ENCODE data around the gene PTPRD.

Gene PTPRD

GRCh38 chr9:8633784-8634183, 1979.0 kb downstream of the PTPRD start:
- no peak for DNase-seq (ENCODE audit: low spot score)

GRCh38 chr9:8632493-8632892, 1980.3 kb downstream of the PTPRD start:
- no peak for DNase-seq (ENCODE audit: low spot score)

- no peak for DNase-seq (ENCODE audit: low spot score)
Observed at GRCh38 chr9:8628791-8629190, 1984.0 kb downstream of the PTPRD start.

DNA sequence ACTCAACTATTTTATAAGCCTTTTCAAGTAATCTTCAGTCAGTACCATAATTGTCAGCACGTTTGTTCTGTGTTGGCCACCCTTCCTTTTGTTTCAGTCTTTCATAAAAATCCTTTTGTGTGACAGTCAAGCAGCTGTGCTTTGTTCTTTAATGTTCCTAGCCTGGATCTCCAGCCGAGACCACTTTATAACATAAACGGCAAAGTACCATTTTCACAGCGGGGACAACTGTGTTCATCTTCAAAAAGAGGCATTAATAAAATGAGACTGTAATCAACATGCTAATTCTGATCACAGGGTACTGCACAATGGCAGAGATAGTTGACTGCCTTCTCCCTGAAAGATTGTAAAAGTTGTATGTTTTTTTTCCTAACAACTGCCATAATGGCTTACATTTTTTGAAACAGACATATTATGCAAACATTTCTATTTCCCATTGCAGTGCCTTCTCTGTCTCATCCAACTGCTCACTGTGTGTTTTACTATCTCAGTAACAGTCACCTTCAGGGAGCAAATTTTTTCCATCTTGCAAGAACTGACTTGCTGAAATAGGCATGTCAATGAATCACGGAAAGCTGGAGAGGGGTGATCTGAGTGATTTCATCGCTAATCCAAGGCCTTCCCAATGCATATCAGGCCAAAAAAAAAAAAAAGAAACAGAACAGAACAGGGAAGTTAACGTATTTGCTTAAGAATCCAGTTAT, 1984.7 kb downstream of the PTPRD start:
- no peak for DNase-seq (ENCODE audit: low spot score)

DNA sequence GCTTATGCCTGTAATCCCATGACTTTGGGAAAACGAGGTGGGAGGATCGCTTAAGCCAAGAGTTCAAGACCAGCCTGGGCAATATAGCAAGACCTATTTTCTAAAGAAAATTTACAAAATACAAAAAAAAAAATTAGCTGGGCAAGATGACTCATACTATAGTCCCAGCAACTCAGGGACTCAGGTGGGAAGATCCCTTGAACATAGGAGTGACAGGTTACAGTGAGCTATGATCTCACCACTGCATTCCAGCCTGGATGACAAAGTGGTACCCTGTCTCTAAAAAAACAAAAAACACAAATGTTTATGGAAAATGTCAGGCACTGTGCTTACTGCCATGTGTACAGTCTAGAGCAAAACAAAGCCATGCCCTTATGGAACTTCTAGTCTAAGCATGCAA, 1989.9 kb downstream of the PTPRD start:
- no peak for DNase-seq (ENCODE audit: low spot score)

DNA sequence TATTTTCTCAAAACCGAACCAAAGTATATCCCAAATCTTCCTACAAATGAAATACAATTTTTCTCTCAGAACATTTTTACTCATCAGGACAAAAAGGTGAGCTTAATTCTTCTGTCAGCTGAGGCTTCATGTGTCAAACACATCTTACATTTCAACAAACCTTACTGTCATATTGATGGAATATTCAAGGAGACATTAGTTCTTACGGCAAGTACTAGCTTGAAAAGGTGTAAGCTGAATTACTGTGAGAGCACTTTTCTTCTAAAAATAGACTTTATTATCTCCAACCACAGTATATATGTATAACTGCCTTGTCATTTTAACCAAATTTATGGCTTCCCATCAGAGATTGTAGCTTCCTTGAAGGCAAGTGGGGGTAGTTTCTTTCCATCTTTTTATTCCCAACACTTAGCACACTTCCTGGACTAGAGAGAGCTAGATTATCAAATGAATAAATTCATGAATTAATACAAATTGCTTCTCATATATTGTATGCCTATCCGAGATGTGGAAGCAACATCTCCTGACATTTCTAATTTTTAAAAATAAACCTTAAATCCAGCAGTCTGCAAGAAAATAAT, 1990.5 kb downstream of the PTPRD start:
- no peak for DNase-seq (ENCODE audit: low spot score)

- DNase-seq (ENCODE audit: low spot score) = no peak
Observed at GRCh38 chr9:8621416-8621815, 1991.4 kb downstream of the PTPRD start.

DNA sequence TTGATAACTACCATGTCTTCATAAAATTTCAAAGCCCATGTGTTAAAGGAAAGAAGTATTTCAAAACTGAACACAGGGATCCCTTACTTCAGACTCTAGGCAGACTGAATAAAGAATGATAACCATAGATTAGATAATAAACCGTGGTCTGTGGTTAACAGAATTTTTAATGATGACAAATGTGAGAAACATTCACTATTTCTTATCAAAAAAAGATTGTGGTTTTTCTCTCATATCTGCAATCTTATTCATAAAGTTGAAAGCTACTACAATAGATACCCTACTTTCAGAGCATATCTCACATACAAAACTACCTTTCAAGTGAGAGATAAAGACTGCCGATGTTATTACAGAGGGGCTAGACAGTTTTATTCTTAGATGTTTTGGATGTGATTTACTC, 1996.4 kb downstream of the PTPRD start:
- no peak for DNase-seq (ENCODE audit: low spot score)

DNA sequence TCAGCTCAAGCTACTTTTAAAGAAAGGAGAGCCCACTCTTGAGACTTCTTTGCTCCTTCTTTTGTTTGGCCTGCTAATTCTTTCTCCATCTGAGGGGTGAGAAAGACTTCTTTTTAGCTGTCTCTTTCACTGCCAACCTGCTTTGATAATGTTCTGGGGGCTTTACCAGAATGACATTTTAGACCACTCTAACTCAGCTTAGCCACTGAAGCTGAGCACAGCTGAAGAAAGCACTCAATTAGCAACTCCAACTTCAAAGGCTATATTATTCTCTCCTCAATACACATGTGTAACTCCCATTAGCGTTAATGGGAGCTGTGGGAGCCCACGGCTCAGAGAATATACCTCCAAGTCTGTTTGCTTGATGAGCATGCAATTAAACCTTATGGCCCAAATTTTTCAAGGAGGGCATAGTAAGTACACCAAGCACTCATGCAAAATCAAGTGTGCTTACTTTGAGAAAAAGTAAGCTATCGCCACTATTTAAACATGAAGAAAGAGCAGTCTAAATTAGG, 1997.8 kb downstream of the PTPRD start:
- DNase-seq (ENCODE audit: low spot score) = no peak

DNA sequence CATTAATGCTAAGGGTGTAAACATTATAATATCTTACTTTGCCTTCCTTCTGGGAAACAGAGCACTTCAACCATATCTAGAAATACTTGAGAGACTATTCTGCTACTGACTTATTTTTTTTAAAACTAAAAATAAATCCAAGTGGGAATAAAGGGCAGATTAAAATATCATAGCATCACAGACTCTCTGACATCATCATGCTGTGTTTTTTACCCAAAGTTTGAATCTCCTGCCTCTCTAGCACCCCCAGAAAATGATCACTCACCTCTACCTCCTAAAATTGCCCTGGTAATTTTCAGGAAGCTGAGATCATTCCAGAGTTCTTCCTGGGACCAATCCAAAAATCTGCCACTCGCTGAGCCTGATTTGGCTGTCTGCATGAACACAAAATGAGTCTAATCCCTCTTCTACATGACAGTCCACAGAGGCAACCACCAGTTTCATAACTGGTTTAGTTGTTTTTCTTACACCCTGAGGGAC, 1999.4 kb downstream of the PTPRD start:
- DNase-seq (ENCODE audit: low spot score) = no peak

GRCh38 chr9:8611153-8611552, 2001.6 kb downstream of the PTPRD start:
- no peak for DNase-seq (ENCODE audit: low spot score)

- no peak for DNase-seq (ENCODE audit: low spot score)
Observed at GRCh38 chr9:8610256-8610655, 2002.5 kb downstream of the PTPRD start.

DNA sequence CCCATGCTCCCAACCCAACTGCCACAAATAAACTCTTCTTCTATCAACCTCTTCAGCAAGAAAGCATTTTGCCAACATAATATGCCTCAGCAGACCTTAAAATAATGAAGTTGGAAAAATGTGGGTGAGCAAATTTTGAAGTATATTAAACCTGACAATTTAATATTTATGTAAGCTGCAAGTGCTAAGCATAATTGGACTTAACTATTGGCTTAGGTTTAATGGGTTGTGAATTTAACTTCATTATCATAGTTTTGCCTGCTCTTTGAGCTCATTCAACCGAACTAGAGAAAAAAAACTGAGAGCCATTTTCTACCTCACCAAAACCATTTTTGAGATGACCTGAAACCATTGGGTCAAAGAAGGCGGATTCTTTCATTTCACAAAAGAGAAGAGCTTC, 2007.7 kb downstream of the PTPRD start:
- DNase-seq (ENCODE audit: low spot score) = no peak

DNA sequence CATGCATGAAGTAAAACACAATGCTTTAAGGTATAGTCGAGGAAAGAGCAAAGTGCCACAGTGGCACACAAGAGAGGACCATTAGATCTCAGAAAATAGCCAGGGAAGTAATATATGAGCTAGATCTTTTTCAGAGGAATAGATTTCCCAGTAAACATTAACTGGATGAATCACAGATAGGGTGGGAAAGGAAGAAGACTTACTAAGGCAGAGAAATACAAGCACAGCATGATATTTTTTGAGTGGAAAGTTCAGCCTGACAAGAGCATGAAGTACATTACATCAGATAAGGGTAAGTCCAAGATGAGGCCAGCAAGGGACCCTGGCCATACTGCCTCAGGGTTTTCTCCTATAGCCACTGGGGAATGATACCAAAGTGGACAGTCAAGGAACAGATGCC, 2008.6 kb downstream of the PTPRD start:
- DNase-seq (ENCODE audit: low spot score) = no peak

DNA sequence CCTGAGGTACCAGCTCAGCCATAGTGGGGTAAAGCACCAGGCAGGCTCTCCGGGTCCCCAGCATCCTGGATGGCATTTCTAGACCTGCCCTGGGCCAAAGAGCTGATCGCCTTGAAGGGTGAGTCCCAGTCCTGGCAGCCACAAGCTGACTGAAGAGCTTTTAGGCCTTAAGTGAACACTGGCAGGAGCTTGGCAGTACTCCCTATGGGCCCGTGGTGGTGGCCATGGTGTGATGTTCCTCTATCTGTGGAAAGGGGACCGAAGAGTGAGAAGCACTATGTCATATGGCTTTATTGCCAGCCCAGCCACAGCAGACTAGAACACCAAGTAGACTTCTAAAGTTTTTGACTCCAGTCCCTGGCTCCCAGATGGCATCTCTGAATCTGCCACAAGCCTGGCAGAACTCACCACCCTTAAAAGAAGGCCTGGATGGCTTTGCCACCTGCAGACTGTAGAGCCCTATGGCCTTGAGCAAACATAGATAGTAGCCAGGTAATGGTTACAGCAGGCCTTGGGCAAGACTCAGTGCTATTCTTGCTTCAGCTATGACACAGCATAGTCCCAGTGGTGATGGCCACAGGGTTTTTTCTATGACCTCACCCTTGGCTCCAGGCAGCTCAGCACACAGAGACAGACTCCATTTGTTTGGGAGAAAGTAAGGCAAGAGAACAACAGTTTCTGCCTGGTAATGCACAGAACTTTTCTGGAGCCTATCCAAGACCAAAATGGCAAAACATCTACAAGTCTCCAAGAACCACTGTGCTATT, 2011.7 kb downstream of the PTPRD start:
- DNase-seq (ENCODE audit: low spot score) = no peak

GRCh38 chr9:8599937-8600336, 2012.9 kb downstream of the PTPRD start:
- no peak for DNase-seq (ENCODE audit: low spot score)

- DNase-seq (ENCODE audit: low spot score) = no peak
Observed at GRCh38 chr9:8589476-8589875, 2023.3 kb downstream of the PTPRD start.

DNA sequence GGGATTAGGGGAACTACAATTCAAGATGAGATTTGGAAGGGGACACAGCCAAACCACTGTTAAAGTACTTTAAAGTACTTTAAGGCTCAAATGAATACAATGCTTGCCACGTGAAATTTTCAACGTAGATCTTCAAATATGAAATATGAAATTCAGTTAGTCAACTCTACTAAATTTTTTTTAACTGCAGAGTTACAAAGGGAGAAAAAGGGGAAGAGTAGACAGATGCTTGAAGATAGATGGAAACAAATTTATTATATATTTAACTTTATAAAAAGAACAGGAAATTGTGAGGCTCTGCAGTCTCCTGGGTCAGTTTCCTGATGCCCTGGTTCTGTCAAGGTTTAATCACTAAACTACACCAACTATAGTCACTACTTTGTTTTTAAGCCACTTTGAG, 2027.8 kb downstream of the PTPRD start:
- DNase-seq (ENCODE audit: low spot score) = no peak

GRCh38 chr9:8579661-8580060, 2033.1 kb downstream of the PTPRD start:
- no peak for DNase-seq (ENCODE audit: low spot score)

DNA sequence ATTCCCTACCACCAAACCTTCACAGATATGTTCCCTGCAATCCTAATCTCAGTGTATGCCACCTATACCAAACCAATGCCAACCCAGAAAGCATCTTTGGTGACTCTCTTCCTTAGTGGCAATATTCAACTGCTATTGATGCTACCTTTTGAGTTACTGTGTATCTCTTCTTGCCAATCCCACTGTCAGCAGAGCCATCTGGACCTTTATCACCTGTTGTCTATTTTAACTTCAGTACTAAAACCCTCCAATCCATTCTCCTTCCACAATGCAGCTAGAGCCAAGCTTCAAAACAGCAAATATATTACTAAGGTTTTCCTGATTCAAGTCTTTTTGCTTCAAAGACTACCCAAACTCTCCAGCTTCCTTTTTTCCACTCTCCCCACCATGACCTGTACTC, 2036.1 kb downstream of the PTPRD start:
- no peak for DNase-seq (ENCODE audit: low spot score)

DNA sequence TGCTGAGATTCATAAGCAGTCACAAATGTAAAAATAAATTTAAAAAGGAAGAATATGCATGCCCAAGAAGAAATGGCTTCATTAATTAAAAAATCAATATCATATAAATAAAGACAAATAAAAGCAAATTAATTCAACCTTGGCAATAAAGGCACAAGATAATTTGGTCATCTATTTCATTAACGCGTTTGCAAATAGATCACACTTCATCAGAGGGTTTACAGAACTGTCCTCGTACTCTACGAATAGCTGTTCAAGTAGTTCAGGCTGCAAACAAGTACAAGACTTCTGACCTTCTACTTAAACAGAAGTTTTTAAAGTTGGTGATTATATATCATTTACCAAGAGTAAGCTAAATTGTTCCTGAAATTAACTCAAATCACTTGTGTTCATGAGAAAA, 2038.0 kb downstream of the PTPRD start:
- no peak for DNase-seq (ENCODE audit: low spot score)

DNA sequence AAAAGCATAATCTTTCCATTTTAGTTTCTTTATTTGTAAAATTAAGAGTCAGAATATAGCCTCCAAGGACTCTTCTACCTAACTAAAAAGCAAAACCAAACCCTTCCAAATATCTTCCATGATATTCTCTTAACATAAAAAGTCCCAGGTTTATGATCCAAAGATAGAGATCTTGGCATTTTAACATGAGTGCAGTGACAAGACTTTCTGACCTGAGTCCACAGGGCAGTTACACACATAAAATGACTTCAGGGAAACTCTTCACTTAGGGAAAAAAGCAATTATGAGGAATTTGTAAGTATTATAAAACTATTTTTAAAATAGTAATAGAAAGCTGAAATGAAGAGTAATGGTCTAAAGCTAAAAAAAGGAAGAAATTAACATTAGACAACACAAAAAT, 2040.6 kb downstream of the PTPRD start:
- DNase-seq (ENCODE audit: low spot score) = no peak

GRCh38 chr9:8571643-8572042, 2041.2 kb downstream of the PTPRD start:
- DNase-seq (ENCODE audit: low spot score) = no peak
